Parathyroid adenoma (tissue), 2 donors: ENCODE results near the gene PLCH2.

Experiments
- H2AFZ ChIP-seq: fragments of 300-600 bp; sonication (generic); one replicate; pipeline ENCODE4 v1.7.0; 2017; ENCODE audit warnings: antibody characterized with exemption, mild to moderate bottlenecking
- H3K27ac ChIP-seq: fragments of 300-600 bp; sonication (generic); one replicate; pipeline ENCODE4 v1.7.0; 2017
- H3K27me3 ChIP-seq: fragments of 300-600 bp; sonication (generic); one replicate; pipeline ENCODE4 v1.7.0; 2017; ENCODE audit warnings: low read length; ENCODE audit not compliant: control insufficient read depth, insufficient read depth
- H3K36me3 ChIP-seq: fragments of 300-600 bp; sonication (generic); one replicate; pipeline ENCODE4 v1.7.0; 2017; ENCODE audit warnings: low read length; ENCODE audit not compliant: control insufficient read depth, insufficient read depth
- H3K4me1 ChIP-seq: fragments of 300-600 bp; sonication (generic); one replicate; pipeline ENCODE4 v1.7.0; 2017; ENCODE audit warnings: control low read depth
- H3K4me2 ChIP-seq: fragments of 300-600 bp; sonication (generic); one replicate; pipeline ENCODE4 v1.7.0; 2017; ENCODE audit warnings: low read length
- H3K4me3 ChIP-seq: fragments of 300-600 bp; sonication (generic); one replicate; pipeline ENCODE4 v1.7.0; 2017; ENCODE audit warnings: low read depth, low read length
- H3K79me2 ChIP-seq: fragments of 300-600 bp; sonication (generic); one replicate; pipeline ENCODE4 v1.7.0; 2017; ENCODE audit warnings: control low read depth
- H3K9ac ChIP-seq: fragments of 300-600 bp; sonication (generic); one replicate; pipeline ENCODE4 v1.7.0; 2017; ENCODE audit warnings: mild to moderate bottlenecking
- H3K9me3 ChIP-seq: fragments of 300-600 bp; sonication (generic); one replicate; pipeline ENCODE4 v1.7.0; 2017; ENCODE audit warnings: low read length; ENCODE audit not compliant: control insufficient read depth
- TF ChIP-seq, protein P1 (sequence below): fragments of 300-600 bp; sonication (generic); IDR thresholded peaks from one replicate; pipeline ENCODE4 v1.7.0; 2017; ENCODE audit warnings: antibody characterized with exemption, mild to moderate bottlenecking
- donor health status: primary hyperparathyroidism.

PLCH2 gene

DNA sequence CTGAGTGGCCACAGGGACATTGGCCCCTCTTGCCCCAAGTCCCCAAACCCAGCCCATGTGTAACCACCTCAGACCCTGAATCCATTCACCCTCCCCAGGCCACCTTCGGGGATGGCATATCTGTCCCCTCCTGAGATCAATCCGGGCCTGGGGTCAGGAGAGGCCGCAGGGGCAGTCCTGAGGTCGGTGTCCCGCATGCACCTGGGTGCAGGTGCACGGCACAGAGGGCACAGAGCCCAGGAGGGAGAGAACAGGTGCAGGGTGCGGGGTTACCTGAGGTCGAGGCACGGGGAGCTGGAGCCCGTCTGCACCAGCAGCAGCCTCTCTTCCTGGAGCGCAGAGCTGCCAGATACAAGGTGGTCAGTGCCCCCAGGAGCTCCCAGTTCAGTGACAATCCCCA is 33.5 kb downstream of the PLCH2 start:
- Histone ChIP-seq H3K79me2 (no peaks in the 10 kb centered on the region), H3K9me3 (no peaks in the 10 kb centered on the region), H3K27ac (no peak overlapping the region), H3K9ac (no peak overlapping the region), H3K4me1 (no peaks in the 10 kb centered on the region), H3K4me3 (no peak overlapping the region), H3K27me3 (no peaks in the 10 kb centered on the region), H3K4me2 (no peak overlapping the region), H2AFZ (no peak overlapping the region), H3K36me3 (no peaks in the 10 kb centered on the region)
- TF ChIP-seq, protein P1, sequence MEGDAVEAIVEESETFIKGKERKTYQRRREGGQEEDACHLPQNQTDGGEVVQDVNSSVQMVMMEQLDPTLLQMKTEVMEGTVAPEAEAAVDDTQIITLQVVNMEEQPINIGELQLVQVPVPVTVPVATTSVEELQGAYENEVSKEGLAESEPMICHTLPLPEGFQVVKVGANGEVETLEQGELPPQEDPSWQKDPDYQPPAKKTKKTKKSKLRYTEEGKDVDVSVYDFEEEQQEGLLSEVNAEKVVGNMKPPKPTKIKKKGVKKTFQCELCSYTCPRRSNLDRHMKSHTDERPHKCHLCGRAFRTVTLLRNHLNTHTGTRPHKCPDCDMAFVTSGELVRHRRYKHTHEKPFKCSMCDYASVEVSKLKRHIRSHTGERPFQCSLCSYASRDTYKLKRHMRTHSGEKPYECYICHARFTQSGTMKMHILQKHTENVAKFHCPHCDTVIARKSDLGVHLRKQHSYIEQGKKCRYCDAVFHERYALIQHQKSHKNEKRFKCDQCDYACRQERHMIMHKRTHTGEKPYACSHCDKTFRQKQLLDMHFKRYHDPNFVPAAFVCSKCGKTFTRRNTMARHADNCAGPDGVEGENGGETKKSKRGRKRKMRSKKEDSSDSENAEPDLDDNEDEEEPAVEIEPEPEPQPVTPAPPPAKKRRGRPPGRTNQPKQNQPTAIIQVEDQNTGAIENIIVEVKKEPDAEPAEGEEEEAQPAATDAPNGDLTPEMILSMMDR, result no peak

DNA sequence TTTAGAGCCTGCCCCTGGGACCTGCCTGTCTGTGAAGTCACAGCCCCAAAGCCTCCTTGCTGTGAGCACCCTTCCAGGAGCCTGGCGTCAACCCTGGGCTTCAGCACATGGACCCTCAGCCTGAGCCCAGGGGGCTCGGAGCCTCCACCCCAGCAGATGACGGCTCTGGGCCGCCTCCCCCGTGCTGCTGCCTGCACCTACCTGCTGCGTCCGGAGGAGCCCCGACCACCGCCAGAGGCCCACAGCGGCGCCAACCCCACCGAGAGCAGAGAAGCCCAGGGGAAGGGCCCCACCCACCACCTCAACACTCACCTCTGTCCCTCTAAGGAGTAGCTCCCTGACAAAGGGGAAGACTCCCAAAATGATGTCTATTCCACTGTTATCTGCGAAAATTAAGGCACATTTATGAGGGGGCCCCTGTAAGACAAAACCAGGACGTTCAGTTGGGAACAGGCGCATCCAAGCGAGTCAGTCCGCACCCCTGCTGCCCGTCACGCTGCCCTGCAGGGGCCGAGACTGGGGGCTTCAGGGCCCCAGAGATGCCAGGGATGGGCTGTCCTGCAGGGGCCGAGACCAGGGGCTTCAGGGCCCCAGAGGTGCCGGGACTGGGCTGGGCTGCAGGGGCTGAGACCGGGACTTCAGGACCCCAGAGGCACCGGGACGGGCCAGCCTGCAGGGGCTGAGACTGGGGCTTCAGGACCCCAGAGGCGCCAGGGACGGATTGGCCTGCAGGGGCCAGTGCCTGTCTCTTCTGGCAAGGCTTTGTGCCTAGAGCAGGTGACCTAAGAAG is 34.5 kb downstream of the PLCH2 start:
- TF ChIP-seq, protein P1, result no peak
- Histone ChIP-seq H3K4me1 (no peaks in the 10 kb centered on the region), H3K9me3 (no peaks in the 10 kb centered on the region), H3K27ac (no peak overlapping the region), H3K9ac (no peak overlapping the region), H3K79me2 (no peaks in the 10 kb centered on the region), H2AFZ (no peak overlapping the region), H3K27me3 (no peaks in the 10 kb centered on the region), H3K4me3 (no peak overlapping the region), H3K4me2 (no peak overlapping the region), H3K36me3 (no peaks in the 10 kb centered on the region)

GRCh38 chr1:2512862-2513421 is 36.9 kb downstream of the PLCH2 start:
- Histone ChIP-seq H2AFZ (no peak overlapping the region), H3K27ac (no peak overlapping the region), H3K4me1 (no peaks in the 10 kb centered on the region), H3K9ac (no peak overlapping the region), H3K9me3 (no peaks in the 10 kb centered on the region), H3K79me2 (no peaks in the 10 kb centered on the region), H3K36me3 (no peaks in the 10 kb centered on the region), H3K27me3 (no peaks in the 10 kb centered on the region), H3K4me3 (no peak overlapping the region), H3K4me2 (no peak overlapping the region)
- TF ChIP-seq, protein P1, result no peak

DNA sequence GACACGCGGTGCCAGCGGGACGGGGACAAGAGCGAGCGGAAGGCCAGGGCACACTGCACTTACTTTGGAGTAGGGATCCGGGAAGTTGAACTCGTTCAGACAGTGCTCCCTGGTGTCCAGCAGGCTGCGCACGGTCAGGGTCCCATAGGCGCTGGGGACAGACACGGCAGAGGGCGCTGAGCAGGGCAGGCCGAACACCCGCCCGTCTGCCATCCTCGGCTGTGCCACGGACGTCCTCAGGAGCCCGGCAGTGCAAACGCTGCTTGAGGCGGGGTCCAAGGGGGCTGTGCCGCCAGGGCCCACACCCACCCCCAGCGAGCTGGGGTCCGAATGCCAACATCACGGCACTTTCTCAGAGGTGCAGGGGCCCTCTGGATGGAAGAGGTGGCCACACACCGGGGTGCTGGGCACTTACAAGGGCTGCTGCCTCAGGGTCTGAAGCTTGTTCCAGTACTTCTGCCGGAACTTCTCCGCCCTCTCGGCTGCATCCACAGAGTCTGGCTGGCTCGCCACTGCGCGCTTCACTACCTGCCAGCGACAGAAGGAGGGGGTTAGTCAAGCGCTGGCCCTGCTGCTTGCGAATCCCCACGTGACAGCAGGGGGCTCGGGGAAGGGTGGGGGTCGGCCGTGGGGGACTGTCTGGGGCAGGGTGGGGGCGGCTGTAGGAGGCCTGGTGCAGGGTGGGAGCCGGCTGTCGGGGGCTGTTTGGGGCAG is 38.0 kb downstream of the PLCH2 start:
- H3K79me2 ChIP-seq, result no peaks in the 10 kb centered on the region
- H3K36me3 ChIP-seq, result no peaks in the 10 kb centered on the region
- H3K4me2 ChIP-seq, result no peak overlapping the region
- no peaks in the 10 kb centered on the region for H3K4me1 ChIP-seq
- H2AFZ ChIP-seq, result no peak overlapping the region
- H3K27ac ChIP-seq, result no peak overlapping the region
- H3K9ac ChIP-seq, result no peak overlapping the region
- no peaks in the 10 kb centered on the region for H3K27me3 ChIP-seq
- H3K4me3 ChIP-seq, result no peak overlapping the region
- no peaks in the 10 kb centered on the region for H3K9me3 ChIP-seq
- TF ChIP-seq, protein P1, result no peak
